IMR-90 (cell line): ENCODE measurements around the gene GSKIP. TPM values are rescaled to one million over a fixed set of nuclear protein-coding genes. Genes with fewer than 3 reads are reported as not detected.
A peak's percentile ranks its signal among the peaks of the same experiment; 100 is the strongest.

Experiments used
- ATAC-seq: fragments of 200-7000 bp; cut with Tn5 transposase; 2 replicates; pipeline ENCODE4 v1.9.1; 2020; ENCODE audit warnings: low read depth, mild to moderate bottlenecking, moderate library complexity
- BruUV-seq: library from RNA; stranded (reverse); fragments of 400-500 nt; replicated peaks from 2 replicates; lab custom pipeline; 2021; lab: Mats Ljungman, UMichigan
- CTCF ChIA-PET: fragments of 300-600 bp; formaldehyde crosslinking; extraction: SDS; loops from one replicate; lab custom pipeline; 2021; ENCODE audit warnings: antibody characterized with exemption; lab: Yijun Ruan, JAX
- POLR2A ChIA-PET: fragments of 300-600 bp; sonication (Branson Sonifier 250); formaldehyde crosslinking; loops from one replicate; lab custom pipeline; 2022; ENCODE audit warnings: antibody characterized with exemption; ENCODE audit not compliant: unreplicated experiment; lab: Charles Lee
- DNase-seq: peaks from one replicate; pipeline ENCODE4 v3.0.0; 2013
- H2AFZ ChIP-seq: replicated peaks from 2 replicates; pipeline ENCODE3; 2013; ENCODE audit warnings: low read length, mild to moderate bottlenecking; ENCODE audit not compliant: poor library complexity
- H2AK5ac ChIP-seq: 2 replicates; pipeline ENCODE4 v1.6.1; 2013; ENCODE audit warnings: low read depth, low read length, inconsistent platforms
- H2AK9ac ChIP-seq: replicated peaks from 2 replicates; pipeline ENCODE3; 2013; ENCODE audit warnings: mild to moderate bottlenecking, low read depth, low read length, moderate library complexity; ENCODE audit not compliant: poor library complexity
- H2BK120ac ChIP-seq: 2 replicates; pipeline ENCODE4 v1.6.1; 2013; ENCODE audit warnings: low read depth, low read length, inconsistent platforms
- H2BK15ac ChIP-seq: 3 replicates; pipeline ENCODE4 v1.6.1; 2013; ENCODE audit warnings: low read depth, low read length, inconsistent platforms
- H2BK20ac ChIP-seq: 2 replicates; pipeline ENCODE4 v1.6.1; 2013; ENCODE audit warnings: low read depth, mild to moderate bottlenecking, inconsistent platforms, low read length, moderate library complexity
- H2BK5ac ChIP-seq: 2 replicates; pipeline ENCODE4 v1.6.1; 2013; ENCODE audit warnings: mild to moderate bottlenecking, low read depth, low read length, inconsistent platforms; ENCODE audit not compliant: poor library complexity, severe bottlenecking
- H3K14ac ChIP-seq: replicated peaks from 2 replicates; pipeline ENCODE4 v1.6.1; 2013; ENCODE audit warnings: low read depth, low read length, inconsistent platforms
- H3K18ac ChIP-seq: 2 replicates; pipeline ENCODE4 v1.6.1; 2013; ENCODE audit warnings: low read depth, low read length, control low read depth
- H3K23ac ChIP-seq: 2 replicates; pipeline ENCODE4 v1.6.1; 2013; ENCODE audit warnings: low read depth, low read length, inconsistent platforms
- H3K27ac ChIP-seq: 2 replicates; pipeline ENCODE4 v1.5.1; 2013; ENCODE audit warnings: mild to moderate bottlenecking, control low read depth, low read length; ENCODE audit not compliant: insufficient read depth
- H3K27me3 ChIP-seq: 2 replicates; pipeline ENCODE4 v1.6.1; 2013; ENCODE audit warnings: low read length; ENCODE audit not compliant: control insufficient read depth, insufficient read depth
- H3K36me3 ChIP-seq: 2 replicates; pipeline ENCODE4 v1.6.1; 2013; ENCODE audit warnings: low read length, mixed read lengths; ENCODE audit not compliant: control insufficient read depth, insufficient read depth
- H3K4ac ChIP-seq: 2 replicates; pipeline ENCODE4 v1.6.1; 2013; ENCODE audit warnings: low read depth, low read length, inconsistent platforms
- H3K4me1 ChIP-seq: 2 replicates; pipeline ENCODE4 v1.6.1; 2013; ENCODE audit warnings: low read length, mixed read lengths; ENCODE audit not compliant: control insufficient read depth, insufficient read depth
- H3K4me2 ChIP-seq: 2 replicates; pipeline ENCODE4 v1.6.1; 2013; ENCODE audit warnings: low read depth, mild to moderate bottlenecking, control low read depth, low read length, moderate library complexity
- H3K4me3 ChIP-seq: 2 replicates; pipeline ENCODE4 v1.5.1; 2013; ENCODE audit warnings: low read depth, mild to moderate bottlenecking, control low read depth, low read length, moderate library complexity; ENCODE audit not compliant: insufficient read depth
- H3K56ac ChIP-seq: 2 replicates; pipeline ENCODE4 v1.6.1; 2013; ENCODE audit warnings: low read length, inconsistent platforms; ENCODE audit not compliant: insufficient read depth; ENCODE audit errors: extremely low read depth
- H3K79me1 ChIP-seq, 2 experiments: 2 replicates each; pipeline ENCODE4 v1.6.1; 2013; ENCODE audit warnings: low read length in 2 of 2, inconsistent platforms in 1 of 2, low read depth in 1 of 2
- H3K9ac ChIP-seq: 2 replicates; pipeline ENCODE4 v1.6.1; 2013; ENCODE audit warnings: low read depth, low read length, control low read depth
- H3K9me1 ChIP-seq: 2 replicates; pipeline ENCODE4 v1.6.1; 2013; ENCODE audit warnings: low read length, inconsistent platforms; ENCODE audit not compliant: insufficient read depth
- H3K9me3 ChIP-seq: 2 replicates; pipeline ENCODE4 v1.6.1; 2013; ENCODE audit warnings: low read length; ENCODE audit not compliant: control insufficient read depth, insufficient read depth
- H4K20me1 ChIP-seq: 2 replicates; pipeline ENCODE4 v1.6.1; 2013; ENCODE audit warnings: low read length, inconsistent platforms; ENCODE audit not compliant: insufficient read depth
- H4K5ac ChIP-seq: 2 replicates; pipeline ENCODE4 v1.6.1; 2013; ENCODE audit warnings: mild to moderate bottlenecking, low read depth, low read length, control low read depth
- H4K8ac ChIP-seq, 2 experiments: 2 replicates each; pipeline ENCODE4 v1.6.1; 2013; ENCODE audit warnings: low read depth in 2 of 2, low read length in 2 of 2, control low read depth in 1 of 2, inconsistent platforms in 1 of 2
- H4K91ac ChIP-seq: 2 replicates; pipeline ENCODE4 v1.6.1; 2013; ENCODE audit warnings: low read depth, low read length, inconsistent platforms; ENCODE audit not compliant: insufficient read depth
- CTCF ChIP-seq: conservative IDR thresholded peaks from 2 replicates; pipeline ENCODE4 v1.5.1; 2012; ENCODE audit warnings: mild to moderate bottlenecking, low read depth, low read length, improper control_type of control experiment
- MAZ ChIP-seq: IDR thresholded peaks from 2 replicates; pipeline ENCODE4 v1.6.1; 2012; ENCODE audit warnings: low read depth, mild to moderate bottlenecking, low read length, improper control_type of control experiment, moderate library complexity, borderline replicate concordance
- WGBS, 2 experiments: methylation state at CpG; one replicate each; pipeline versions ENCODE4 v1.1.5 to v1.1.7; 2013; ENCODE audit warnings: missing lambda C conversion rate in 2 of 2; ENCODE audit not compliant: insufficient read length in 1 of 2; ENCODE audit errors: extremely low coverage in 2 of 2; 5-methylcytosine and 5-hydroxymethylcytosine counted together
- dilution Hi-C: fragments of 300-500 bp; cut with HindIII; formaldehyde crosslinking; loops from one replicate; pipeline ENCODE4 v1.14.3; 2018; ENCODE audit warnings: low sequenced_read_pairs; ENCODE audit not compliant: unreplicated experiment
- in situ Hi-C: fragments of 300-500 bp; cut with MboI; formaldehyde crosslinking; loops from 3 replicates; pipeline ENCODE4 v1.14.3; 2019; ENCODE audit warnings: low sequenced_read_pairs, inconsistent platforms, mixed read lengths
- intact Hi-C: fragments of 100-400 bp; cut with micrococcal nuclease; formaldehyde crosslinking; loops from 2 replicates; pipeline ENCODE4 v1.10.0; 2022
- polyA plus RNA-seq, 3 experiments: library from polyadenylated mRNA; depleted of rRNA; stranded (reverse); fragments of >200 nt; gene quantifications; 2 replicates each; pipeline ENCODE4 v1.2.3, GENCODE V29; 2012; ENCODE audit warnings: low replicate concordance in 1 of 3
- total RNA-seq: library from RNA; depleted of rRNA; stranded (reverse); fragments of >200 nt; gene quantifications from 2 replicates; pipeline ENCODE4 v1.2.3, GENCODE V29; 2012

The GSKIP gene
- total and polyA plus RNA-seq, 2 of the 4 experiments (the other 2 are of a cell fraction), result 11.7 to 22.0 TPM

GRCh38 chr14:96352708-96353107 is 10.6 kb upstream of the GSKIP start:
- Histone ChIP-seq H3K4me1 (peaks cover 5% of the 10 kb centered on the region; the same call in 1 of the 2 replicates), H3K4me2 (no peak overlapping the region), H3K27me3 (no peaks in the 10 kb centered on the region), H2AK9ac (no peak overlapping the region), H2BK20ac (no peak overlapping the region), H3K9me1 (peaks cover 14% of the 10 kb centered on the region), H2BK120ac (no peak overlapping the region), H2AK5ac (no peak overlapping the region), H3K79me1 (peaks cover 25 to 36% of the 10 kb centered on the region in 2 experiments; a peak in 3 of 4 replicates), H3K4me3 (no peak overlapping the region), H3K56ac (no peak overlapping the region), H3K9me3 (no peaks in the 10 kb centered on the region), H3K9ac (no peak overlapping the region), H3K27ac (no peak overlapping the region), H3K14ac (no peak overlapping the region), H4K91ac (no peak overlapping the region), H3K23ac (no peak overlapping the region), H3K18ac (no peak overlapping the region), H3K36me3 (no peaks in the 10 kb centered on the region), H2BK15ac (no peak overlapping the region), H2AFZ (no peak overlapping the region), H3K4ac (no peak overlapping the region), H4K20me1 (peaks cover 19% of the 10 kb centered on the region; the same call in 1 of the 2 replicates), H2BK5ac (no peak overlapping the region), H4K5ac (no peak overlapping the region), H4K8ac (no peak overlapping the region)
- BruUV-seq, result no TSS peak
- ATAC-seq (peak; percentile 93), DNase-seq (peak; percentile 73)
- POLR2A ChIA-PET, result interaction anchor here (0.6 kb wide), 1 partner anchor 86 kb away, joined by 3 read pairs; no protein-coding TSS in a partner anchor
- WGBS, 2 experiments, result no CpG with 5 or more reads among the region's 2 CpGs
- dilution Hi-C loops, result no loop called here
- TF ChIP-seq CTCF (no peak), MAZ (no peak)
- CTCF ChIA-PET, result no interaction called here
- in situ Hi-C loops, result no loop called here
- intact Hi-C loops, result no loop called here
